ENCODE results near the gene KRT86. TPM values are rescaled to one million over a fixed set of nuclear protein-coding genes. Genes with fewer than 3 reads are reported as not detected.

The KRT86 gene
- total RNA-seq, result 0.52 TPM

DNA sequence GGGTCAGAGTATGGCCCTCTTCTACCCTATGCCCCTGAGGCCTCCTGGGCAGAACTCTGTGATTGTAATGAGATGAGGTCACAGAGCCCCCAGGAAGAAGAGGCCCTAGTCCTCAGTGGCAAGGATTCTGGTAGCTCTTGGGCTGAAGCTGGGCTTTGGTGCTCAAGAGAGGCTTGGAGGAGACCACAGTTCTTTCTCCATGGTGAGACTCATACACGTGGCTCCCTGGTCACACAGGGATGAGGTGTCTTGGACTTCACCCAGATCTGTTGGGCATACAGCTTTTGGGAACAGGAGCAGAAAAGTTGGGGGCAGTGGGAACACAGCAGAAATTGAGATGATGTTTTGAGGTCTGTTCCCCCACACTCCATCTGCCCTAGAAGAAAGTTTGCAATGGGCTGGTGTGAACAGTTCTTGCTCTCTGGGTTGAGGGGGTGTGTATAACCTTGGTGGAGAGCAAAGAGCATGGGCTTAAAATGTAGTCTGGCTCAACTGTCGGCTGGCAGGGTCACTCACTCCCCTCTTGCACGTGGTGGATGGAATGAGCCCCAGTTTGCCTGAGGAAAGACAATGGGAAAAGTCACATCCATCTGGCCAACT is at the start of gene KRT86:
TSS of gene KRT86 (plus strand) at position 125 of the 600 bp plus-strand sequence. CDS start 27,272 bp downstream, outside the sequence.
- Histone ChIP-seq H3K27ac (ENCODE audit: low read depth, low read length) (no peak within 1 kb of the TSS), H3K9ac (ENCODE audit: low read depth in 1 of 3, low read length in 3 of 3) (no peak within 1 kb of the TSS), H3K9me3 (ENCODE audit: control insufficient read depth in 3 of 3, low read length in 3 of 3) (no peaks in the 10 kb centered on the region), H3K36me3 (ENCODE audit: control insufficient read depth in 3 of 3, insufficient read depth in 3 of 3, low read length in 3 of 3) (no peaks in the 10 kb centered on the region), H3K27me3 (ENCODE audit: control insufficient read depth in 3 of 3, insufficient read depth in 3 of 3, low read length in 3 of 3) (peaks cover 3 to 27% (median 8%) of the 10 kb centered on the region in 3 donors), H3K4me1 (ENCODE audit: control insufficient read depth in 3 of 3, insufficient read depth in 3 of 3, low read length in 3 of 3) (peaks cover 5 to 12% (median 11%) of the 10 kb centered on the region in 3 donors), H3K4me3 (ENCODE audit: low read length in 3 of 3) (no peak within 1 kb of the TSS)

- Histone ChIP-seq H3K27ac (ENCODE audit: low read depth, low read length) (no peak overlapping the region), H3K27me3 (ENCODE audit: control insufficient read depth in 3 of 3, insufficient read depth in 3 of 3, low read length in 3 of 3) (peaks cover 7 to 10% (median 9%) of the 10 kb centered on the region in 3 donors), H3K4me1 (ENCODE audit: control insufficient read depth in 3 of 3, insufficient read depth in 3 of 3, low read length in 3 of 3) (peaks cover 3 to 5% (median 4%) of the 10 kb centered on the region in 3 donors), H3K9ac (ENCODE audit: low read depth in 1 of 3, low read length in 3 of 3) (no peak overlapping the region), H3K36me3 (ENCODE audit: control insufficient read depth in 3 of 3, insufficient read depth in 3 of 3, low read length in 3 of 3) (no peaks in the 10 kb centered on the region), H3K4me3 (ENCODE audit: low read length in 3 of 3) (no peak overlapping the region), H3K9me3 (ENCODE audit: control insufficient read depth in 3 of 3, low read length in 3 of 3) (no peaks in the 10 kb centered on the region)
Measured at GRCh38 chr12:52225752-52226151, 48.7 kb upstream of the KRT86 start.

DNA sequence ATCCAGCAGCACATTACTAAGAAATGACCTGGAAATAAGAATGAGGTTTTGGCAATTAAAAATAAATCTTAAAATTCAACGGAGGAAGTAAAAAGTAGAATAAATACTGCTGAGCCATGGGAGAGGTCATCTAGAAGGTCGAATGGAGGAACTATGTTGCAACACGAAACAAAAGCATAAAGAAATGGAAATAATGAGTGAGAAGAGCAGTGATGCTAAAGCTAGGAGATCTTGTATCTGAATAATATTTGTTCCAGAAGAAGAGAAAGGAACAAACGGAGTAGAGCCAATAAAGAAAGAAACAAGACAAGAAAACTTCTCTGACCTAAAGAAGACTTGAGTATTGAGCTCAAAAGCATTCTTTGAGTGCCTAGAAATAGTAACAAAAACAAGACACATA is 48.0 kb upstream of the KRT86 start:
- no peak overlapping the region for H3K4me3 ChIP-seq (ENCODE audit: low read length in 3 of 3)
- H3K27me3 ChIP-seq (ENCODE audit: control insufficient read depth in 3 of 3, insufficient read depth in 3 of 3, low read length in 3 of 3), result peaks cover 7 to 9% (median 8%) of the 10 kb centered on the region in 3 donors
- H3K36me3 ChIP-seq (ENCODE audit: control insufficient read depth in 3 of 3, insufficient read depth in 3 of 3, low read length in 3 of 3), result no peaks in the 10 kb centered on the region
- H3K9me3 ChIP-seq (ENCODE audit: control insufficient read depth in 3 of 3, low read length in 3 of 3), result no peaks in the 10 kb centered on the region
- peaks cover 9 to 11% (median 11%) of the 10 kb centered on the region in 3 donors for H3K4me1 ChIP-seq (ENCODE audit: control insufficient read depth in 3 of 3, insufficient read depth in 3 of 3, low read length in 3 of 3)
- no peak overlapping the region for H3K27ac ChIP-seq (ENCODE audit: low read depth, low read length)
- H3K9ac ChIP-seq (ENCODE audit: low read depth in 1 of 3, low read length in 3 of 3), result no peak overlapping the region

- Histone ChIP-seq H3K4me1 (ENCODE audit: control insufficient read depth in 3 of 3, insufficient read depth in 3 of 3, low read length in 3 of 3) (peaks cover 17 to 22% (median 19%) of the 10 kb centered on the region in 3 donors), H3K27me3 (ENCODE audit: control insufficient read depth in 3 of 3, insufficient read depth in 3 of 3, low read length in 3 of 3) (peaks cover 11 to 16% (median 13%) of the 10 kb centered on the region in 3 donors), H3K9ac (ENCODE audit: low read depth in 1 of 3, low read length in 3 of 3) (no peak overlapping the region), H3K36me3 (ENCODE audit: control insufficient read depth in 3 of 3, insufficient read depth in 3 of 3, low read length in 3 of 3) (no peaks in the 10 kb centered on the region), H3K27ac (ENCODE audit: low read depth, low read length) (no peak overlapping the region), H3K4me3 (ENCODE audit: low read length in 3 of 3) (no peak overlapping the region), H3K9me3 (ENCODE audit: control insufficient read depth in 3 of 3, low read length in 3 of 3) (no peaks in the 10 kb centered on the region)
Measured at GRCh38 chr12:52227606-52228166, 46.8 kb upstream of the KRT86 start.

GRCh38 chr12:52228366-52228765 is 46.1 kb upstream of the KRT86 start:
- H3K36me3 ChIP-seq (ENCODE audit: control insufficient read depth in 3 of 3, insufficient read depth in 3 of 3, low read length in 3 of 3), result no peaks in the 10 kb centered on the region
- no peak overlapping the region for H3K9ac ChIP-seq (ENCODE audit: low read depth in 1 of 3, low read length in 3 of 3)
- H3K27ac ChIP-seq (ENCODE audit: low read depth, low read length), result no peak overlapping the region
- peaks cover 19 to 23% (median 19%) of the 10 kb centered on the region in 3 donors for H3K4me1 ChIP-seq (ENCODE audit: control insufficient read depth in 3 of 3, insufficient read depth in 3 of 3, low read length in 3 of 3)
- H3K4me3 ChIP-seq (ENCODE audit: low read length in 3 of 3), result no peak overlapping the region
- H3K9me3 ChIP-seq (ENCODE audit: control insufficient read depth in 3 of 3, low read length in 3 of 3), result no peaks in the 10 kb centered on the region
- peaks cover 16 to 21% (median 17%) of the 10 kb centered on the region in 3 donors for H3K27me3 ChIP-seq (ENCODE audit: control insufficient read depth in 3 of 3, insufficient read depth in 3 of 3, low read length in 3 of 3)

GRCh38 chr12:52228931-52229330 is 45.5 kb upstream of the KRT86 start:
- no peaks in the 10 kb centered on the region for H3K36me3 ChIP-seq (ENCODE audit: control insufficient read depth in 3 of 3, insufficient read depth in 3 of 3, low read length in 3 of 3)
- peaks cover 19 to 23% (median 19%) of the 10 kb centered on the region in 3 donors for H3K4me1 ChIP-seq (ENCODE audit: control insufficient read depth in 3 of 3, insufficient read depth in 3 of 3, low read length in 3 of 3)
- H3K27ac ChIP-seq (ENCODE audit: low read depth, low read length), result no peak overlapping the region
- no peak overlapping the region for H3K9ac ChIP-seq (ENCODE audit: low read depth in 1 of 3, low read length in 3 of 3)
- peaks cover 21 to 26% (median 22%) of the 10 kb centered on the region in 3 donors for H3K27me3 ChIP-seq (ENCODE audit: control insufficient read depth in 3 of 3, insufficient read depth in 3 of 3, low read length in 3 of 3)
- H3K4me3 ChIP-seq (ENCODE audit: low read length in 3 of 3), result no peak overlapping the region
- H3K9me3 ChIP-seq (ENCODE audit: control insufficient read depth in 3 of 3, low read length in 3 of 3), result no peaks in the 10 kb centered on the region

- Histone ChIP-seq H3K9ac (ENCODE audit: low read depth in 1 of 3, low read length in 3 of 3) (no peak overlapping the region), H3K27ac (ENCODE audit: low read depth, low read length) (no peak overlapping the region), H3K27me3 (ENCODE audit: control insufficient read depth in 3 of 3, insufficient read depth in 3 of 3, low read length in 3 of 3) (peaks cover 22 to 31% (median 27%) of the 10 kb centered on the region in 3 donors), H3K9me3 (ENCODE audit: control insufficient read depth in 3 of 3, low read length in 3 of 3) (no peaks in the 10 kb centered on the region), H3K4me1 (ENCODE audit: control insufficient read depth in 3 of 3, insufficient read depth in 3 of 3, low read length in 3 of 3) (peaks cover 19 to 23% (median 19%) of the 10 kb centered on the region in 3 donors), H3K4me3 (ENCODE audit: low read length in 3 of 3) (no peak overlapping the region), H3K36me3 (ENCODE audit: control insufficient read depth in 3 of 3, insufficient read depth in 3 of 3, low read length in 3 of 3) (no peaks in the 10 kb centered on the region)
Measured at GRCh38 chr12:52229836-52230343, 44.6 kb upstream of the KRT86 start.

GRCh38 chr12:52230364-52231281 is 43.8 kb upstream of the KRT86 start:
- Histone ChIP-seq H3K27me3 (ENCODE audit: control insufficient read depth in 3 of 3, insufficient read depth in 3 of 3, low read length in 3 of 3) (peaks cover 25 to 39% (median 33%) of the 10 kb centered on the region in 3 donors), H3K4me3 (ENCODE audit: low read length in 3 of 3) (no peak overlapping the region), H3K9me3 (ENCODE audit: control insufficient read depth in 3 of 3, low read length in 3 of 3) (no peaks in the 10 kb centered on the region), H3K4me1 (ENCODE audit: control insufficient read depth in 3 of 3, insufficient read depth in 3 of 3, low read length in 3 of 3) (peaks cover 19 to 23% (median 19%) of the 10 kb centered on the region in 3 donors), H3K9ac (ENCODE audit: low read depth in 1 of 3, low read length in 3 of 3) (no peak overlapping the region), H3K36me3 (ENCODE audit: control insufficient read depth in 3 of 3, insufficient read depth in 3 of 3, low read length in 3 of 3) (no peaks in the 10 kb centered on the region), H3K27ac (ENCODE audit: low read depth, low read length) (no peak overlapping the region)

DNA sequence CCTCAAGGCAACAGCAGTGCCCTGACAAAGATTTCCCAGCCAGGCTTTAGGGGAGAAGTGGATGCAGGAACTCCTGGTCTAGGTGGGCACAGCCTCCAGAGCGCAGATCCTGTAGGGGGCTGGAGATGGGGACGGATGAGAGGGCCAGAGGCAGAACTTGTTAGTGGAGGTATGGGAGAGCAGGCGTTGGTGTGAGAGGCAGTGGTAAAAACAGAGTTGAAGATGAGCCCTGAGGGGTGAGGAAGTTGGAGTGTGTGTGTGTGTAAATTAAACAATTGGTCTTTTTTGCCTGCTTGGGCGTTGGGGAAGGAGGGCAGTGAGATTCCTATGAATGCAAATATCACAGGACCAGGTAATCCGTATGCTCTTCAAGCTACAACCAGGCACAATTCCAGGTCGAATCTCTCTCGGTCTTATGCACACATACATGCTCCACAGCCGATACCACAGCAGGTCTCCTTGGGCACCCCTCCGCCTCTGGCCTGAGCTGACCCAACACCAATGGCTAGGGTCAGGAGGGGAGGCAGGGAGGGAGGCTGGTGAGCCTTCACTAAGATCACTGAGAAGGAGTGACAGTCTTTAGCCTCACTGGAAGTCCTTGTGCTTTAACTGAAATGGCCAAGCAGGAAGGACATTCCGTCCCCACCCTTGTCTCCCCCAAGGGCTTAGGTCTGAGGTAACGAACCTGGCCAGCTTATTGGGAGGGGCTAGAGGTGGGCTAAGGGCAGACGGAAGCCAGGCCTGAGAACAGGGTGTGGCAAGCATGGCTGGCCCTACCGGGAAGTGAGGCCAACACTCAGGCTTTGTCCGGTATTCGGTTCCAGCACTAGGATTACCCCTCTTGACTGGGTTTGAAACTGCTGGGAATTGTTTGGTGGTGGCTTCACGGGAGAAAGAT is 42.9 kb upstream of the KRT86 start:
- H3K4me3 ChIP-seq (ENCODE audit: low read length in 3 of 3), result no peak overlapping the region
- H3K9ac ChIP-seq (ENCODE audit: low read depth in 1 of 3, low read length in 3 of 3), result no peak overlapping the region
- no peaks in the 10 kb centered on the region for H3K9me3 ChIP-seq (ENCODE audit: control insufficient read depth in 3 of 3, low read length in 3 of 3)
- H3K27ac ChIP-seq (ENCODE audit: low read depth, low read length), result no peak overlapping the region
- no peaks in the 10 kb centered on the region for H3K36me3 ChIP-seq (ENCODE audit: control insufficient read depth in 3 of 3, insufficient read depth in 3 of 3, low read length in 3 of 3)
- H3K27me3 ChIP-seq (ENCODE audit: control insufficient read depth in 3 of 3, insufficient read depth in 3 of 3, low read length in 3 of 3), result peaks cover 25 to 41% (median 38%) of the 10 kb centered on the region in 3 donors
- peaks cover 19 to 23% (median 19%) of the 10 kb centered on the region in 3 donors for H3K4me1 ChIP-seq (ENCODE audit: control insufficient read depth in 3 of 3, insufficient read depth in 3 of 3, low read length in 3 of 3)
